Measurements from ENCODE around the gene PLAGL1.
"Not testable (repeated sequence)": the region's sequence is repeated elsewhere in the genome, so short reads cannot be mapped to it uniquely, and the experiment has no call there.

PLAGL1 gene

DNA sequence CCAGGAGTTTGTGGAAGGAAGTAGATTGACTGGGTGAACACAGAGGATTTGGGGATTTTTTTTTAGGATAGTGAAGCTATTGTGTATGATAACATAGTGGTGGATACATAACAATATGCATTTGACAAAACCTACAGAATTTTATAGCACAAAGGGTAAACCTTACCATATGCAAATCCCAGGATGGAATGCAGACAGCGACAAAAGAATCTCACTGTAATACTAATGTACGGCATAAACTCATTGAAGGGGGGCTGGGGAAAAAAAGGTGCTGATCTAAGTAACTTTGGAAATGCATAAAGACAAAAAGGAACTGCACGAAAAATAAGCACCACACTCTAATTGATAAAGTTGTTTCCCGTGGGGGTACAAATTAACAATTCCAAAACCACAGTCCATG lies 15.2 kb upstream of the PLAGL1 start:
- no peak for TF ChIP-seq CTCF (conservative IDR thresholded peaks at IDR 0.05; ENCODE audit: low read depth)
- no peak for DNase-seq (ENCODE audit: low spot score)
- no peak overlapping the region for H3K27ac ChIP-seq
- ChIA-PET CTCF (interaction anchor here (0.7 to 1.5 kb wide), 2 partner anchors 10 to 86 kb away, joined by 4 to 5 read pairs; no protein-coding TSS in a partner anchor), POLR2A (ENCODE audit: low non-redundant PET) (no interaction called here)

DNA sequence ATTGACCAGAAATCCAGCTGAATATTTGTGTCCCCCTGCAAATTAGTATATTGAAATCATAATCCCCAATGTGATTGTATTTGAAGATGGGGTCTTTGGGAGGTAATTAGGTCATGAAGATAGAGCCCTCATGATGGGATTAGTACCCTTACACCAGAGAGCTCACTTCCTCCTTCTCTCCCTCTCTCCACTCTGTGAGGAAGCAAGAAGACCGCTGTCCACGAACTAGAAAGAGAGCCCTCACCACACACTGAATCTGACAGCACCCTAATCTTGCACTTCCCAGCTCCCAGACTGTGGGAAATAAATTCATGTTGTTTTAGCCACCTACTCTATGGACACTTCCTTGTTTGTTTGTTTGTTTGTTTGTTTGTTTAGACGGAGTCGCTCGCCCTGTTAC lies 11.9 kb upstream of the PLAGL1 start:
- H3K27ac ChIP-seq, result no peak overlapping the region
- ChIA-PET POLR2A (ENCODE audit: low non-redundant PET) (no interaction called here), CTCF (interaction anchor here (0.6 to 0.7 kb wide), 3 partner anchors 78 to 1339 kb away, joined by 3 to 9 read pairs (median 3); no protein-coding TSS in a partner anchor)
- TF ChIP-seq CTCF (conservative IDR thresholded peaks at IDR 0.05; ENCODE audit: low read depth), result no peak
- no peak for DNase-seq (ENCODE audit: low spot score)

- POLR2A ChIA-PET (ENCODE audit: low non-redundant PET), result no interaction called here
- CTCF ChIA-PET, result no interaction called here
- H3K27ac ChIP-seq, result no peak overlapping the region
- TF ChIP-seq CTCF (conservative IDR thresholded peaks at IDR 0.05; ENCODE audit: low read depth), result no peak
- DNase-seq (ENCODE audit: low spot score), result no peak
These were observed 9.4 kb upstream of the PLAGL1 start for GRCh38 chr6:144017166-144018094.

- DNase-seq (ENCODE audit: low spot score), result peak; percentile 66
- no peak overlapping the region for H3K27ac ChIP-seq
- ChIA-PET CTCF (interaction anchor here (0.6 to 3.2 kb wide), 18 partner anchors 8 to 677 kb away, joined by 3 to 48 read pairs (median 4); no protein-coding TSS in a partner anchor), POLR2A (ENCODE audit: low non-redundant PET) (no interaction called here)
- peak; percentile 91 for TF ChIP-seq CTCF (conservative IDR thresholded peaks at IDR 0.05; ENCODE audit: low read depth)
These were observed 5.4 kb upstream of the PLAGL1 start for GRCh38 chr6:144013486-144013909.

GRCh38 chr6:144012534-144012933 lies 4.5 kb upstream of the PLAGL1 start:
- DNase-seq (ENCODE audit: low spot score), result no peak
- ChIA-PET POLR2A (ENCODE audit: low non-redundant PET) (no interaction called here), CTCF (interaction anchor here (0.7 to 3.2 kb wide), 4 partner anchors 69 to 437 kb away, joined by 3 to 48 read pairs (median 8); no protein-coding TSS in a partner anchor)
- H3K27ac ChIP-seq, result no peak overlapping the region
- no peak for TF ChIP-seq CTCF (conservative IDR thresholded peaks at IDR 0.05; ENCODE audit: low read depth)

DNA sequence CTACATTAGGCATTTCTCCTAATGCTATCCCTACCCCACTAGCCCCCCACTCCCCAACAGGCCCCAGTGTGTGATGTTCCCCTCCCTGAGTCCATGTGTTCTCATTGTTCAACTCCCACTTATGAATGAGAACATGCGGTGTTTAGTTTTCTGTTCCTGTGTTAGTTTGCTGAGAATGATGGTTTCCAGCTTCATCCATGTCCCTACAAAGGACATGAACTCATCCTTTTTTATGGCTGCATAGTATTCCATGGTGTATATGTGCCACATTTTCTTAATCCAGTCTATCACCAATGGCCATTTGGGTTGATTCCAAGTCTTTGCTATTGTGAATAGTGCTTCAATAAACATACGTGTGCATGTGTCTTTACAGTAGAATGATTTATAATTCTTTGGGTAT lies 1.6 kb upstream of the PLAGL1 start:
- POLR2A ChIA-PET (ENCODE audit: low non-redundant PET); H3K27ac ChIP-seq; DNase-seq (ENCODE audit: low spot score): not testable (repeated sequence)
- CTCF ChIA-PET, result interaction anchor here (0.7 kb wide), 1 partner anchor 880 kb away, joined by 4 read pairs; no protein-coding TSS in a partner anchor

GRCh38 chr6:144008846-144009245 lies 787 bp upstream of the PLAGL1 start:
- DNase-seq (ENCODE audit: low spot score), result no peak
- POLR2A ChIA-PET (ENCODE audit: low non-redundant PET), result no interaction called here
- CTCF ChIA-PET, result interaction anchor here (1.2 kb wide), 1 partner anchor 433 kb away, joined by 9 read pairs; no protein-coding TSS in a partner anchor
- no peak for TF ChIP-seq CTCF (conservative IDR thresholded peaks at IDR 0.05; ENCODE audit: low read depth)
- peak overlapping the region; percentile 65; the same call in 1 of the 2 replicates for H3K27ac ChIP-seq
